ENCODE measurements around the gene KNDC1. TPM values are rescaled to one million over a fixed set of nuclear protein-coding genes. Genes with fewer than 3 reads are reported as not detected.

KNDC1 gene
- total RNA-seq, 2 donors from 2014 or later = 1.5 to 10.8 TPM

DNA sequence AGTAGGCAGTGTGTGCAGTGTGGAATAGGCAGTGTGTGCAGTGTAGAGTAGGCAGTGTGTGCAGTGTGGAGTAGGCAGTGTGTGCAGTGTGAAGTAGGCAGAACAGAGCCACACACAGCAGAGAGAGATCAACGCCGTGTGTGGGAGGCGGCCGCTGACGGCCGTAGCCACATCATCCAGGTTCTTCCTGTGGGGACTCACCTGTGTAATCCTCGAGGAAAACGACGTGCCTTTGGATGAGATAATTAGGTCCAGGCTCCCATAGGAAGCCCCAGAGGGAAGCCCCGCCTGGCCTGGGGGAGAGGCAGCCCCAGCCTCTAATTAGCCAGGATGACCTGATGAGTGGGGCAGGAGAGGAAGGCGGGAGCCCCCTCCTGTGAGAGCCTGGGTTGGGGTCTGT is 25.4 kb downstream of the KNDC1 start:
- no peaks in the 10 kb centered on the region for H3K27me3 ChIP-seq (replicated peaks; ENCODE audit: insufficient read depth)
- H3K27ac ChIP-seq = no peak overlapping the region
- H3K4me1 ChIP-seq (replicated peaks) = no peaks in the 10 kb centered on the region
- 28% methylated on average over 11 of the region's 11 CpGs for WGBS
- intact Hi-C loops (cut with DNase I) = no loop called here
- H3K9me3 ChIP-seq = no peaks in the 10 kb centered on the region
- TF ChIP-seq POLR2A (IDR thresholded peaks at IDR 0.05) = no peak
- no peak for DNase-seq (ENCODE audit: low spot score)
- H3K4me3 ChIP-seq = no peak overlapping the region
- H3K36me3 ChIP-seq = no peaks in the 10 kb centered on the region

DNA sequence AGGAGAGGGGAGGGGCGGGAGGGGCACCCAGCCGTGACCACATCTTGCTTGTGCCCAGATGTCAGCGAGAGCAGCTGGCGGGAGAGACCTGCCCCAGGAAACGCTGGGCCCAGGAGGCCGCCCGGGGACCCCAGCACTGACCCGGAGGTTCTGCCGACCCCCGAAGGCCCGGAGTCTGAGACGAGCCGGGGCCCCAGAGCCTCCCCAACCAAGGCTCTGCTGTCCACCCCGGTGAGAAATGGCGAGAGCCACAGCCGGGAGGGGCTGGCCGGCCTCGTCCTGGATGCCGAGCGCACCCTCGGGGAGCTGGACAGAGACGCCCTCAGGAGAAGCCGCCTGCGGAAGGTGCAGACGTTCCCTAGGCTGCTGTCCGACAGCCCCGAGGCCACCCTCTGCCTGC is 25.9 kb downstream of the KNDC1 start:
- H3K27me3 ChIP-seq (replicated peaks; ENCODE audit: insufficient read depth) = no peaks in the 10 kb centered on the region
- H3K9me3 ChIP-seq = no peaks in the 10 kb centered on the region
- H3K27ac ChIP-seq = no peak overlapping the region
- TF ChIP-seq POLR2A (IDR thresholded peaks at IDR 0.05) (no peak), POLR2AphosphoS5 (IDR thresholded peaks at IDR 0.05) (no peak)
- TF ChIP-seq, protein P1, sequence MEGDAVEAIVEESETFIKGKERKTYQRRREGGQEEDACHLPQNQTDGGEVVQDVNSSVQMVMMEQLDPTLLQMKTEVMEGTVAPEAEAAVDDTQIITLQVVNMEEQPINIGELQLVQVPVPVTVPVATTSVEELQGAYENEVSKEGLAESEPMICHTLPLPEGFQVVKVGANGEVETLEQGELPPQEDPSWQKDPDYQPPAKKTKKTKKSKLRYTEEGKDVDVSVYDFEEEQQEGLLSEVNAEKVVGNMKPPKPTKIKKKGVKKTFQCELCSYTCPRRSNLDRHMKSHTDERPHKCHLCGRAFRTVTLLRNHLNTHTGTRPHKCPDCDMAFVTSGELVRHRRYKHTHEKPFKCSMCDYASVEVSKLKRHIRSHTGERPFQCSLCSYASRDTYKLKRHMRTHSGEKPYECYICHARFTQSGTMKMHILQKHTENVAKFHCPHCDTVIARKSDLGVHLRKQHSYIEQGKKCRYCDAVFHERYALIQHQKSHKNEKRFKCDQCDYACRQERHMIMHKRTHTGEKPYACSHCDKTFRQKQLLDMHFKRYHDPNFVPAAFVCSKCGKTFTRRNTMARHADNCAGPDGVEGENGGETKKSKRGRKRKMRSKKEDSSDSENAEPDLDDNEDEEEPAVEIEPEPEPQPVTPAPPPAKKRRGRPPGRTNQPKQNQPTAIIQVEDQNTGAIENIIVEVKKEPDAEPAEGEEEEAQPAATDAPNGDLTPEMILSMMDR (IDR thresholded peaks at IDR 0.05) = no peak
- H3K36me3 ChIP-seq = no peaks in the 10 kb centered on the region
- intact Hi-C loops (cut with DNase I) = no loop called here
- DNase-seq (ENCODE audit: low spot score) = no peak
- no peak overlapping the region for H3K4me3 ChIP-seq
- WGBS = 73% methylated on average over 22 of the region's 27 CpGs
- no peaks in the 10 kb centered on the region for H3K4me1 ChIP-seq (replicated peaks)

DNA sequence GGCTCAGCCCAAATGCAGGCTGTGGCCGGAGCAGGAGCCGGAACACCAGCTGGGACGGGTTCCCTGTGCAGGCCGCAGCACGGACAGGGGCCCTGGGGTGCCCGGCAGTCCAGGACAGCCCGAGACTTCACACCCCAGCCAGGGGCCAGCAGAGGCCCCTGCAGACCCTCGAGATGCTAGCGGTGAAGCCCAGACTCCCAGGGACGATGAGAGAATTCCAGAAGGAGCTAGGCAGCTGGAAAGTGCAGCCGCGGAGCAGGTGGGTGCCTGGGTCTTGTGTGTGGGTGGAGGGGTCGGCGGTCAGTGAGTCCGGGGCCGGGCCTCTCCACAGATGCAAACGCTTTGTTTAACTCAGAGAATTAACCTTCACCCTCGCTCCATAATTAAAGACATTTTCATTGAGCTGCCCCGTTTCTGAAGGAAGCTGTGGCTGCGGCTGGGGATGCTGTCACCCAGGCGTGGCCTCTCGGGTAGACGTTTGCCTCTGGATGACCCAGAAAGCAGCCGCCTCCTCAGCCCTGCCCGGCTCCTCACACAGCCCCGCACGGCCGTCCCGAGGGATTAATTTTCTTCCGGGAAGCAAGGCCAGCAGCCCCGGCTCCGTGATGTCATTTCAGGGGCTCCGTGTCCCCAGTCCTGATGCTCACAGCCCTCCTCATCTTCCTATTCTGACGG is 26.5 kb downstream of the KNDC1 start:
- H3K4me3 ChIP-seq = no peak overlapping the region
- no peak overlapping the region for H3K27ac ChIP-seq
- DNase-seq (ENCODE audit: low spot score) = no peak
- 81% methylated on average over 34 of the region's 34 CpGs for WGBS
- H3K9me3 ChIP-seq = no peaks in the 10 kb centered on the region
- TF ChIP-seq, protein P1 (IDR thresholded peaks at IDR 0.05) = no peak
- TF ChIP-seq POLR2A (IDR thresholded peaks at IDR 0.05) = no peak
- no peak for TF ChIP-seq POLR2AphosphoS5 (IDR thresholded peaks at IDR 0.05)
- H3K36me3 ChIP-seq = no peaks in the 10 kb centered on the region
- no peaks in the 10 kb centered on the region for H3K4me1 ChIP-seq (replicated peaks)
- intact Hi-C loops (cut with DNase I) = no loop called here
- H3K27me3 ChIP-seq (replicated peaks; ENCODE audit: insufficient read depth) = no peaks in the 10 kb centered on the region

DNA sequence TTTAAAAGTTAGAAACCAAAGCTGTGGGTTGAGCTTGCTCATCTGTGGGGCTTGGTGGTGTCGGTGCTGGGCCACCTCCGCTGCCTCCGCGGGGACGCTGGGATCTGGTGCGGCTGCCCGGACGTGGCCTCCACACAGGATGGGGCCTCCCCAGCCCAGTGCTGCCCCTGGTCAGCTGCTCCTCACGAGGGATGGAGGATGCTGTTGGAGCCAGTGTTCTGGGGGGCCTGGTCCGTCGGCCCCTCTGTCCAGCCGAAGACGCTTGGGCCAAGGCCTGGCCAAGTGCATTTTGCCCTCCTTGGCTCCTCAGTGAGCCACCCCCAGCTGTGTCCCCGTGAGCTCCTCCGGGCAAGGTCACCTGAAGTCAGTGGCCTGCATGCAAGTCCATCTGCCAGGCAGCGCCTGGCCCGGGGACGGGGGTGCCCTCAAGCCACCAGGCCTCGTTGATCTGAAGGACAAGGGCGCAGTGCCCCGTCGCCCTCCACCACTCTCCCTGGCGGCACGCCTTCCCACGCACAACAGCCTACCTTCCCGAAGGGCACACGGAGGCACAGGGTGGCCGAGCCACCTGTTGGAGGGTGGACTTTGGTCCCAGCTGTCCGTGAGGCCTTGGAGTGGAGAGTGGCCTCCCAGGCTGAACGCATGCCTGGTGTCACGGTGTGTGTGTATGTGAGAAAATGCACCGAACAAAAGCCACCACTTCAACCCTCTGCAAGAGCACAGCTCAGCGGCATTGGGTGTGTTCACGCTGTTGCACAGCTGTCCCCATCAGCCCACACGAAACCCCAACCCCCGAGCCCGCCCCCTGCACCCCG is 27.3 kb downstream of the KNDC1 start:
- Histone ChIP-seq H3K27ac (no peak overlapping the region), H3K4me1 (replicated peaks) (no peaks in the 10 kb centered on the region), H3K4me3 (no peak overlapping the region), H3K27me3 (replicated peaks; ENCODE audit: insufficient read depth) (no peaks in the 10 kb centered on the region), H3K9me3 (no peaks in the 10 kb centered on the region), H3K36me3 (no peaks in the 10 kb centered on the region)
- WGBS = 89% methylated on average over 26 of the region's 38 CpGs
- intact Hi-C loops (cut with DNase I) = no loop called here
- no peak for DNase-seq (ENCODE audit: low spot score)
- no peak for TF ChIP-seq POLR2A (IDR thresholded peaks at IDR 0.05)
- TF ChIP-seq POLR2AphosphoS5 (IDR thresholded peaks at IDR 0.05) = no peak
- TF ChIP-seq, protein P1 (IDR thresholded peaks at IDR 0.05) = no peak

DNA sequence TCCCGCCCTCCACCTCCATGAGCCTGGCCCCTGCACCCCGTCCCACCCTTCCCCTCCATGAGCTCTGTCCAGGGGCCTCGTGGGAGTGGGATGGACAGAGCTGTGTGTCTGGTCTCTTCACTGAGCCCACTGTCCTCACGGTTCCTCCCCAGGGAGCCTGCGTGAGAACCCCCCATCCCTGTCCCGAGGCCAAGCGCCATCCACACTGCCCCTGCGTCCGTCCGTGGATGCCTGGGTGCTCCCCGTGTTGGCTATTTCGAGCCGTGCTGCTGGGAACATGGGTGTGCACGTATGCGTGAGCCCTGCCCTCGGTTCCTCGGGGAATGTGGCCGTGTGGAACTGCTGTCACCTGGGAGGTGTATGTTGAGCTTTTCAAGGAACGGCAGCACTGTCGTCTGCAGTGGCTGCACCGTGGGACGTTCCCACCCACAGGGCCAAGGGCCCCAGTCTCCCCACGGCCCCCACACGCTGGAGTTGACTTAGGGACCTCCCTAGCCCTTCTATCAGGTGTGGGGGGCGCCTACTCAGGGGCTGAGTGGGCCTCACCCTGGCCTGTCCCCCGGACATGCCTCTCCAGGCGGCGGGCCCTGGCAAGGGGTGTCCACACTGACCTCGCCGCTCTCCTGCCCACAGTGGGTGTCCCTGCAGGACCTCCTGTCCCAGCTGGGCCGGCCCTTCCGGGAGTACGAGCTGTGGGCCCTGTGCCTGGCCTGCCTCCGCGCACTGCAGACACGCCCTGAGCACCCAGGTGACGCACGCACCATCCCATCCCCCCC is 28.1 kb downstream of the KNDC1 start:
- no peaks in the 10 kb centered on the region for H3K4me1 ChIP-seq (replicated peaks)
- 82% methylated on average over 35 of the region's 38 CpGs for WGBS
- DNase-seq (ENCODE audit: low spot score) = no peak
- H3K27ac ChIP-seq = no peak overlapping the region
- intact Hi-C loops (cut with DNase I) = no loop called here
- no peaks in the 10 kb centered on the region for H3K9me3 ChIP-seq
- no peak for TF ChIP-seq POLR2A (IDR thresholded peaks at IDR 0.05)
- TF ChIP-seq POLR2AphosphoS5 (IDR thresholded peaks at IDR 0.05) = no peak
- TF ChIP-seq, protein P1 (IDR thresholded peaks at IDR 0.05) = no peak
- H3K36me3 ChIP-seq = no peaks in the 10 kb centered on the region
- no peaks in the 10 kb centered on the region for H3K27me3 ChIP-seq (replicated peaks; ENCODE audit: insufficient read depth)
- H3K4me3 ChIP-seq = no peak overlapping the region
